WERI-Rb-1 (cell line): ENCODE results near the gene LZIC.
"Not testable (repeated sequence)": the region's sequence is repeated elsewhere in the genome, so short reads cannot be mapped to it uniquely, and the experiment has no call there.

Source experiments
- DNase-seq: peaks from one replicate; pipeline ENCODE4 v3.0.0-alpha.2; 2020
- H3K27ac ChIP-seq: fragments of 250-450 bp; sonication (Bioruptor Pico); 2 replicates; pipeline ENCODE4 v1.5.1; 2020; ENCODE audit warnings: mild to moderate bottlenecking, moderate library complexity
- H3K27me3 ChIP-seq: fragments of 250-450 bp; sonication (Bioruptor Pico); 2 replicates; pipeline ENCODE4 v1.5.1; 2021; ENCODE audit warnings: mild to moderate bottlenecking, low read depth, moderate library complexity; ENCODE audit not compliant: insufficient read depth, severe bottlenecking
- H3K36me3 ChIP-seq: fragments of 250-450 bp; sonication (Bioruptor Pico); 2 replicates; pipeline ENCODE4 v1.5.1; 2020; ENCODE audit warnings: mild to moderate bottlenecking, moderate library complexity
- H3K4me3 ChIP-seq: 2 replicates; pipeline ENCODE4 v1.5.1; 2011; ENCODE audit warnings: low read depth, mild to moderate bottlenecking, control low read depth, low read length
- H3K9me3 ChIP-seq: fragments of 250-450 bp; sonication (Bioruptor Pico); 2 replicates; pipeline ENCODE4 v1.5.1; 2021; ENCODE audit warnings: mild to moderate bottlenecking, moderate library complexity; ENCODE audit not compliant: severe bottlenecking
- CTCF ChIP-seq: IDR thresholded peaks from 2 replicates; pipeline ENCODE4 v1.5.1; 2011; ENCODE audit warnings: low read depth, mild to moderate bottlenecking, control low read depth, inconsistent platforms, low read length

LZIC gene

GRCh38 chr1:9917901-9918300, 25.3 kb downstream of the LZIC start:
- H3K27ac ChIP-seq, result no peak overlapping the region
- no peaks in the 10 kb centered on the region for H3K27me3 ChIP-seq
- no peaks in the 10 kb centered on the region for H3K9me3 ChIP-seq
- no peaks in the 10 kb centered on the region for H3K36me3 ChIP-seq
- H3K4me3 ChIP-seq, result no peak overlapping the region
- TF ChIP-seq CTCF, result no peak
- no peak for DNase-seq

GRCh38 chr1:9917495-9917894, 25.7 kb downstream of the LZIC start:
- not testable (repeated sequence) for H3K27me3 ChIP-seq, H3K36me3 ChIP-seq, DNase-seq, H3K27ac ChIP-seq, H3K9me3 ChIP-seq, H3K4me3 ChIP-seq

- TF ChIP-seq CTCF, result no peak
- no peak overlapping the region for H3K4me3 ChIP-seq
- no peak for DNase-seq
- no peak overlapping the region for H3K27ac ChIP-seq
- H3K9me3 ChIP-seq, result no peaks in the 10 kb centered on the region
- no peaks in the 10 kb centered on the region for H3K27me3 ChIP-seq
- no peaks in the 10 kb centered on the region for H3K36me3 ChIP-seq
Measured at GRCh38 chr1:9916452-9916851, 26.7 kb downstream of the LZIC start.

- DNase-seq, result no peak
- Histone ChIP-seq H3K36me3 (no peaks in the 10 kb centered on the region), H3K27ac (no peak overlapping the region), H3K9me3 (no peaks in the 10 kb centered on the region), H3K4me3 (no peak overlapping the region), H3K27me3 (no peaks in the 10 kb centered on the region)
- no peak for TF ChIP-seq CTCF
Measured at GRCh38 chr1:9914610-9914937, 28.6 kb downstream of the LZIC start.

- no peak overlapping the region for H3K27ac ChIP-seq
- TF ChIP-seq CTCF, result no peak
- no peak for DNase-seq
Measured at GRCh38 chr1:9912264-9912936, 30.8 kb downstream of the LZIC start.

GRCh38 chr1:9910423-9911178, 32.6 kb downstream of the LZIC start:
- peak; percentile 100 for DNase-seq
- Histone ChIP-seq H3K27ac (peak overlapping the region; percentile 84), H3K4me3 (peak overlapping the region; percentile 65), H3K9me3 (no peaks in the 10 kb centered on the region), H3K27me3 (no peaks in the 10 kb centered on the region), H3K36me3 (no peaks in the 10 kb centered on the region)
- TF ChIP-seq CTCF, result no peak

More at GRCh38 chr1:9912264-9912936, 30.8 kb downstream of the LZIC start:
- H3K27me3 ChIP-seq, result no peaks in the 10 kb centered on the region
- H3K9me3 ChIP-seq, result no peaks in the 10 kb centered on the region
- no peaks in the 10 kb centered on the region for H3K36me3 ChIP-seq
- H3K4me3 ChIP-seq, result no peak overlapping the region
